ENCODE results near the gene KRT23. TPM values are rescaled to one million over a fixed set of nuclear protein-coding genes. Genes with fewer than 3 reads are reported as not detected.
A peak's percentile ranks its signal among the peaks of the same experiment; 100 is the strongest.

Gene KRT23
- total RNA-seq, 2 experiments from 2014 or later, result not detected

GRCh38 chr17:40914075-40914855 lies 23.2 kb downstream of the KRT23 start:
- no peaks in the 10 kb centered on the region for H3K9me3 Mint-ChIP-seq
- H3K36me3 Mint-ChIP-seq, result no peaks in the 10 kb centered on the region

GRCh38 chr17:40912486-40913210 lies 24.8 kb downstream of the KRT23 start:
- no peaks in the 10 kb centered on the region for H3K9me3 Mint-ChIP-seq
- ATAC-seq (ENCODE audit: low read depth), result no peak

More at GRCh38 chr17:40914075-40914855, 23.2 kb downstream of the KRT23 start:
- POLR2A ChIA-PET, result no interaction called here
- no peak overlapping the region for H3K27ac Mint-ChIP-seq
- ATAC-seq (ENCODE audit: low read depth) (no peak), DNase-seq (no peak)
- no peak overlapping the region for H3K4me3 Mint-ChIP-seq
- H3K4me1 Mint-ChIP-seq, result no peaks in the 10 kb centered on the region
- H3K27me3 Mint-ChIP-seq, result peaks cover 13% of the 10 kb centered on the region

GRCh38 chr17:40910441-40910841 lies 27.0 kb downstream of the KRT23 start:
- no peaks in the 10 kb centered on the region for H3K36me3 Mint-ChIP-seq
- DNase-seq (no peak), ATAC-seq (ENCODE audit: low read depth) (no peak)
- no peaks in the 10 kb centered on the region for H3K4me1 Mint-ChIP-seq
- H3K27ac Mint-ChIP-seq, result no peak overlapping the region
- POLR2A ChIA-PET, result no interaction called here
- H3K4me3 Mint-ChIP-seq, result no peak overlapping the region
- H3K27me3 Mint-ChIP-seq, result peaks cover 35% of the 10 kb centered on the region
- H3K9me3 Mint-ChIP-seq, result no peaks in the 10 kb centered on the region

More at GRCh38 chr17:40912486-40913210, 24.8 kb downstream of the KRT23 start:
- no peak for DNase-seq
- POLR2A ChIA-PET, result no interaction called here
- Mint-ChIP-seq H3K27me3 (peaks cover 24% of the 10 kb centered on the region), H3K4me3 (no peak overlapping the region), H3K27ac (no peak overlapping the region), H3K4me1 (no peaks in the 10 kb centered on the region), H3K36me3 (no peaks in the 10 kb centered on the region)

GRCh38 chr17:40909755-40910154 lies 27.7 kb downstream of the KRT23 start:
- no peak for DNase-seq

GRCh38 chr17:40909351-40909750 lies 28.1 kb downstream of the KRT23 start:
- POLR2A ChIA-PET, result no interaction called here
- Mint-ChIP-seq H3K4me1 (no peaks in the 10 kb centered on the region), H3K4me3 (no peak overlapping the region), H3K27ac (no peak overlapping the region), H3K9me3 (no peaks in the 10 kb centered on the region), H3K27me3 (peaks cover 38% of the 10 kb centered on the region), H3K36me3 (no peaks in the 10 kb centered on the region)
- ATAC-seq (ENCODE audit: low read depth), result no peak
- peak; percentile 47 for DNase-seq

More at GRCh38 chr17:40909755-40910154, 27.7 kb downstream of the KRT23 start:
- Mint-ChIP-seq H3K36me3 (no peaks in the 10 kb centered on the region), H3K27me3 (peaks cover 37% of the 10 kb centered on the region), H3K4me1 (no peaks in the 10 kb centered on the region), H3K27ac (no peak overlapping the region), H3K9me3 (no peaks in the 10 kb centered on the region), H3K4me3 (no peak overlapping the region)
- POLR2A ChIA-PET, result no interaction called here
- ATAC-seq (ENCODE audit: low read depth), result no peak

- peaks cover 39% of the 10 kb centered on the region for H3K27me3 Mint-ChIP-seq
- no peaks in the 10 kb centered on the region for H3K9me3 Mint-ChIP-seq
- no peaks in the 10 kb centered on the region for H3K36me3 Mint-ChIP-seq
- H3K27ac Mint-ChIP-seq, result no peak overlapping the region
- POLR2A ChIA-PET, result interaction anchor here (0.6 kb wide), 1 partner anchor 69 kb away, joined by 3 read pairs; no protein-coding TSS in a partner anchor
- H3K4me3 Mint-ChIP-seq, result no peak overlapping the region
- H3K4me1 Mint-ChIP-seq, result peaks cover 5% of the 10 kb centered on the region
- ATAC-seq (ENCODE audit: low read depth) (no peak), DNase-seq (no peak)
These were observed 30.8 kb downstream of the KRT23 start for GRCh38 chr17:40906613-40907012.

GRCh38 chr17:40905370-40905769 lies 32.1 kb downstream of the KRT23 start:
- no peak for DNase-seq
- Mint-ChIP-seq H3K4me3 (no peak overlapping the region), H3K9me3 (no peaks in the 10 kb centered on the region), H3K27ac (no peak overlapping the region), H3K27me3 (peaks cover 32% of the 10 kb centered on the region), H3K4me1 (peaks cover 5% of the 10 kb centered on the region), H3K36me3 (no peaks in the 10 kb centered on the region)
- POLR2A ChIA-PET, result no interaction called here
- ATAC-seq (ENCODE audit: low read depth), result no peak

- Mint-ChIP-seq H3K9me3 (no peaks in the 10 kb centered on the region), H3K4me1 (peaks cover 5% of the 10 kb centered on the region), H3K27me3 (peaks cover 18% of the 10 kb centered on the region), H3K36me3 (no peaks in the 10 kb centered on the region), H3K4me3 (no peak overlapping the region), H3K27ac (no peak overlapping the region)
- ATAC-seq (ENCODE audit: low read depth) (no peak), DNase-seq (no peak)
- POLR2A ChIA-PET, result no interaction called here
These were observed 34.2 kb downstream of the KRT23 start for GRCh38 chr17:40903129-40903847.

GRCh38 chr17:40902498-40902897 lies 34.9 kb downstream of the KRT23 start:
- no peaks in the 10 kb centered on the region for H3K36me3 Mint-ChIP-seq
- DNase-seq (no peak), ATAC-seq (ENCODE audit: low read depth) (no peak)
- H3K4me1 Mint-ChIP-seq, result peaks cover 5% of the 10 kb centered on the region
- peaks cover 13% of the 10 kb centered on the region for H3K27me3 Mint-ChIP-seq
- H3K9me3 Mint-ChIP-seq, result no peaks in the 10 kb centered on the region
- no peak overlapping the region for H3K27ac Mint-ChIP-seq
- POLR2A ChIA-PET, result no interaction called here
- no peak overlapping the region for H3K4me3 Mint-ChIP-seq

GRCh38 chr17:40901981-40902474 lies 35.4 kb downstream of the KRT23 start:
- H3K36me3 Mint-ChIP-seq, result no peaks in the 10 kb centered on the region
- H3K4me1 Mint-ChIP-seq, result peaks cover 5% of the 10 kb centered on the region
- POLR2A ChIA-PET, result no interaction called here
- peaks cover 8% of the 10 kb centered on the region for H3K27me3 Mint-ChIP-seq
- DNase-seq (no peak), ATAC-seq (ENCODE audit: low read depth) (no peak)
- H3K27ac Mint-ChIP-seq, result no peak overlapping the region
- H3K9me3 Mint-ChIP-seq, result no peaks in the 10 kb centered on the region
- H3K4me3 Mint-ChIP-seq, result no peak overlapping the region

- H3K36me3 Mint-ChIP-seq, result no peaks in the 10 kb centered on the region
- DNase-seq (no peak), ATAC-seq (ENCODE audit: low read depth) (no peak)
- no peaks in the 10 kb centered on the region for H3K9me3 Mint-ChIP-seq
- H3K4me3 Mint-ChIP-seq, result no peak overlapping the region
- H3K27me3 Mint-ChIP-seq, result peaks cover 10% of the 10 kb centered on the region
- POLR2A ChIA-PET, result no interaction called here
- H3K4me1 Mint-ChIP-seq, result peaks cover 7% of the 10 kb centered on the region
- H3K27ac Mint-ChIP-seq, result no peak overlapping the region
These were observed 36.6 kb downstream of the KRT23 start for GRCh38 chr17:40900809-40901356.

GRCh38 chr17:40896916-40897455 lies 40.5 kb downstream of the KRT23 start:
- H3K36me3 Mint-ChIP-seq, result no peaks in the 10 kb centered on the region
- no peak overlapping the region for H3K4me3 Mint-ChIP-seq
- H3K27me3 Mint-ChIP-seq, result peaks cover 12% of the 10 kb centered on the region
- no peak for ATAC-seq (ENCODE audit: low read depth)
- no peaks in the 10 kb centered on the region for H3K9me3 Mint-ChIP-seq
- H3K4me1 Mint-ChIP-seq, result peaks cover 6% of the 10 kb centered on the region
- DNase-seq, result no peak
- POLR2A ChIA-PET, result no interaction called here
- H3K27ac Mint-ChIP-seq, result no peak overlapping the region

- peaks cover 12% of the 10 kb centered on the region for H3K27me3 Mint-ChIP-seq
- no peaks in the 10 kb centered on the region for H3K9me3 Mint-ChIP-seq
- peaks cover 6% of the 10 kb centered on the region for H3K4me1 Mint-ChIP-seq
- POLR2A ChIA-PET, result no interaction called here
- no peak for ATAC-seq (ENCODE audit: low read depth)
- no peaks in the 10 kb centered on the region for H3K36me3 Mint-ChIP-seq
- no peak overlapping the region for H3K4me3 Mint-ChIP-seq
- no peak for DNase-seq
- H3K27ac Mint-ChIP-seq, result no peak overlapping the region
These were observed 42.2 kb downstream of the KRT23 start for GRCh38 chr17:40895106-40895730.
